CD4-positive, alpha-beta T cell (primary cell): ENCODE measurements around the gene ZSCAN5A. TPM values are rescaled to one million over a fixed set of nuclear protein-coding genes. Genes with fewer than 3 reads are reported as not detected.
"Not testable (repeated sequence)": the region's sequence is repeated elsewhere in the genome, so short reads cannot be mapped to it uniquely, and the experiment has no call there.

Experiments
- ATAC-seq: fragments of 200-7000 bp; cut with Tn5 transposase; one replicate; pipeline ENCODE4 v1.10.0; 2022; ENCODE audit warnings: mild to moderate bottlenecking; ENCODE audit not compliant: poor library complexity
- CTCF ChIA-PET: fragments of 350-600 bp; sonication (Branson Sonifier 250); formaldehyde crosslinking; loops from one replicate; lab custom pipeline; 2021; ENCODE audit warnings: antibody characterized with exemption, inconsistent platforms; lab: Charles Lee
- POLR2A ChIA-PET: fragments of 350-600 bp; sonication (Branson Sonifier 250); formaldehyde crosslinking; loops from one replicate; lab custom pipeline; 2021; ENCODE audit warnings: antibody characterized with exemption, inconsistent platforms; lab: Charles Lee
- DNase-seq, 14 experiments: peaks; one replicate each; pipeline ENCODE4 v3.0.0-alpha.2; 2013 to 2020; ENCODE audit warnings: mixed read lengths in 2 of 14
- H3K27ac ChIP-seq, 2 donors: one replicate each; pipeline versions ENCODE4 v1.5.1 to v1.7.0; 2013; ENCODE audit warnings: low read length in 2 of 2, low read depth in 1 of 2, mild to moderate bottlenecking in 1 of 2
- H3K27me3 ChIP-seq, 2 experiments: 1 replicate in 1 of 2; 2 replicates in 1 of 2; pipeline versions ENCODE4 v1.6.1 to v1.7.0; 2013; ENCODE audit warnings: low read length in 2 of 2, control low read depth in 1 of 2, mild to moderate bottlenecking in 1 of 2, moderate library complexity in 1 of 2; ENCODE audit not compliant: insufficient read depth in 2 of 2, control insufficient read depth in 1 of 2
- H3K36me3 ChIP-seq: one replicate; pipeline ENCODE4 v1.6.1; 2013; ENCODE audit warnings: low read length, control low read depth; ENCODE audit not compliant: insufficient read depth
- H3K4me1 ChIP-seq: one replicate; pipeline ENCODE4 v1.6.1; 2013; ENCODE audit warnings: low read length, control low read depth; ENCODE audit not compliant: insufficient read depth
- H3K4me3 ChIP-seq: one replicate; pipeline ENCODE4 v1.5.1; 2013; ENCODE audit warnings: mild to moderate bottlenecking, low read length, moderate library complexity
- H3K9me3 ChIP-seq, 2 experiments: 1 replicate in 1 of 2; 2 replicates in 1 of 2; pipeline versions ENCODE4 v1.6.1 to v1.7.0; 2013; ENCODE audit warnings: low read length in 2 of 2, mild to moderate bottlenecking in 2 of 2, control low read depth in 1 of 2, moderate library complexity in 1 of 2; ENCODE audit not compliant: control insufficient read depth in 1 of 2, insufficient read depth in 1 of 2
- H3K27ac Mint-ChIP-seq: one replicate; pipeline ENCODE4 v1.8.0; 2020; ENCODE audit warnings: mixed read lengths
- H3K27me3 Mint-ChIP-seq: one replicate; pipeline ENCODE4 v1.8.0; 2021; ENCODE audit warnings: mixed read lengths
- H3K36me3 Mint-ChIP-seq: one replicate; pipeline ENCODE4 v1.8.0; 2021; ENCODE audit warnings: low read depth, mixed read lengths
- H3K4me1 Mint-ChIP-seq: one replicate; pipeline ENCODE4 v1.8.0; 2021; ENCODE audit warnings: low read depth, mixed read lengths
- H3K4me3 Mint-ChIP-seq: one replicate; pipeline ENCODE4 v1.8.0; 2020; ENCODE audit warnings: mild to moderate bottlenecking, mixed read lengths
- H3K9me3 Mint-ChIP-seq: one replicate; pipeline ENCODE4 v1.8.0; 2020; ENCODE audit warnings: mixed read lengths
- intact Hi-C, 2 experiments: fragments of 100-400 bp; cut with DNase I in 1 of 2; cut with micrococcal nuclease in 1 of 2; formaldehyde crosslinking; loops; one replicate each; pipeline versions ENCODE4 v1.15.1 to v1.9.0; 2023 to 2025; cut with DNase I, micrococcal nuclease
- total RNA-seq, 174 experiments: library from RNA in 2 of 174; stranded (reverse) in 2 of 174; gene quantifications; one replicate each; pipeline ENCODE4 v1.2.3 and lab custom pipeline; 2021 to 2026
- TF ChIP-seq, protein P1 (sequence below): fragments of 200-600 bp; IDR thresholded peaks from one replicate; pipeline ENCODE4 v1.8.0; 2022; ENCODE audit warnings: antibody characterized with exemption, mild to moderate bottlenecking

The ZSCAN5A gene
- total RNA-seq, 2 experiments from 2014 or later = 3.3 to 4.4 TPM

DNA sequence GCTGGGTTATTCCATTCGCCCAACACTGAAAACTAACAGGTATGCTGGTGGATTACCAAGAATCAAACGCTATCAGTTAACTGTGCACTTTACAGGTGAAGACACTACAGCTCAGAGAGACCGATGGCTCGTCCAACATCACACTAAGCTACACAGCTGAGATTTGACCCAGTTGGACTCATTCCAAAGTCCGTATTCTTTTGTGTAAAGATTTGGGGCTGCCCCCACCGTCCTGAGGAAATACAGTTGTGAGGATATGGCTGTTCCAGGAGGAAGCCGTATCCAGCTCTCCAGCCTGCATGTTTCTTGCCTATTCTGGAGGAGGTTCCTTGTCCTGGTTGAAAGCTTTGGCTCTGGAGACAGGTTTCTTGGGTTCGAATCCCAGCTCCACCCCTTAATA lies 4.2 kb downstream of the ZSCAN5A start:
- H3K27me3 ChIP-seq = no peaks in the 10 kb centered on the region
- ATAC-seq = no peak
- H3K4me1 Mint-ChIP-seq = peaks cover 34% of the 10 kb centered on the region

GRCh38 chr19:56309511-56310185 lies 5.0 kb downstream of the ZSCAN5A start:
- peak; percentile 7 to 74 (median 36) for DNase-seq
- Mint-ChIP-seq H3K9me3 (no peaks in the 10 kb centered on the region), H3K27me3 (no peaks in the 10 kb centered on the region), H3K4me3 (peak overlapping the region; percentile 51), H3K36me3 (peaks cover 37% of the 10 kb centered on the region), H3K4me1 (peaks cover 28% of the 10 kb centered on the region), H3K27ac (peak overlapping the region; percentile 24)
- CTCF ChIA-PET = interaction anchor here (0.6 to 1.2 kb wide), 6 partner anchors 18 to 194 kb away, joined by 3 to 5 read pairs (median 4); partner anchors contain the start of gene ZNF444
- POLR2A ChIA-PET = no interaction called here
- Histone ChIP-seq H3K4me1 (peaks cover 6% of the 10 kb centered on the region), H3K27ac (no peak overlapping the region), H3K9me3 (no peaks in the 10 kb centered on the region), H3K27me3 (no peaks in the 10 kb centered on the region), H3K4me3 (no peak overlapping the region), H3K36me3 (peaks cover 7% of the 10 kb centered on the region)
- intact Hi-C loops = loop anchor here in 1 of 2 experiments (5.0 to 10.0 kb wide), 6 partner anchors 363 to 1845 kb away; partner anchors contain the start of genes EPN1, PPP6R1, ZNF329 and ZNF628
- peak; percentile 41 for ATAC-seq
- TF ChIP-seq, protein P1, sequence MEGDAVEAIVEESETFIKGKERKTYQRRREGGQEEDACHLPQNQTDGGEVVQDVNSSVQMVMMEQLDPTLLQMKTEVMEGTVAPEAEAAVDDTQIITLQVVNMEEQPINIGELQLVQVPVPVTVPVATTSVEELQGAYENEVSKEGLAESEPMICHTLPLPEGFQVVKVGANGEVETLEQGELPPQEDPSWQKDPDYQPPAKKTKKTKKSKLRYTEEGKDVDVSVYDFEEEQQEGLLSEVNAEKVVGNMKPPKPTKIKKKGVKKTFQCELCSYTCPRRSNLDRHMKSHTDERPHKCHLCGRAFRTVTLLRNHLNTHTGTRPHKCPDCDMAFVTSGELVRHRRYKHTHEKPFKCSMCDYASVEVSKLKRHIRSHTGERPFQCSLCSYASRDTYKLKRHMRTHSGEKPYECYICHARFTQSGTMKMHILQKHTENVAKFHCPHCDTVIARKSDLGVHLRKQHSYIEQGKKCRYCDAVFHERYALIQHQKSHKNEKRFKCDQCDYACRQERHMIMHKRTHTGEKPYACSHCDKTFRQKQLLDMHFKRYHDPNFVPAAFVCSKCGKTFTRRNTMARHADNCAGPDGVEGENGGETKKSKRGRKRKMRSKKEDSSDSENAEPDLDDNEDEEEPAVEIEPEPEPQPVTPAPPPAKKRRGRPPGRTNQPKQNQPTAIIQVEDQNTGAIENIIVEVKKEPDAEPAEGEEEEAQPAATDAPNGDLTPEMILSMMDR = peak; percentile 54

More for the DNA sequence above, 4.2 kb downstream of the ZSCAN5A start:
- Mint-ChIP-seq H3K9me3 (no peaks in the 10 kb centered on the region), H3K4me3 (no peak overlapping the region), H3K27me3 (no peaks in the 10 kb centered on the region), H3K36me3 (peaks cover 35% of the 10 kb centered on the region), H3K27ac (no peak overlapping the region)
- DNase-seq = no peak
- Histone ChIP-seq H3K27ac (no peak overlapping the region), H3K9me3 (no peaks in the 10 kb centered on the region), H3K4me1 (peaks cover 9% of the 10 kb centered on the region), H3K36me3 (peaks cover 7% of the 10 kb centered on the region), H3K4me3 (no peak overlapping the region)
- ChIA-PET CTCF (interaction anchor here (1.2 kb wide), 1 partner anchor 170 kb away, joined by 4 read pairs; the partner anchor contains the start of gene ZNF444), POLR2A (no interaction called here)
- intact Hi-C loops = loop anchor here in 1 of 2 experiments (5.0 to 10.0 kb wide), 6 partner anchors 362 to 1844 kb away; partner anchors contain the start of genes EPN1, PPP6R1, ZNF329 and ZNF628
- TF ChIP-seq, protein P1 = no peak

DNA sequence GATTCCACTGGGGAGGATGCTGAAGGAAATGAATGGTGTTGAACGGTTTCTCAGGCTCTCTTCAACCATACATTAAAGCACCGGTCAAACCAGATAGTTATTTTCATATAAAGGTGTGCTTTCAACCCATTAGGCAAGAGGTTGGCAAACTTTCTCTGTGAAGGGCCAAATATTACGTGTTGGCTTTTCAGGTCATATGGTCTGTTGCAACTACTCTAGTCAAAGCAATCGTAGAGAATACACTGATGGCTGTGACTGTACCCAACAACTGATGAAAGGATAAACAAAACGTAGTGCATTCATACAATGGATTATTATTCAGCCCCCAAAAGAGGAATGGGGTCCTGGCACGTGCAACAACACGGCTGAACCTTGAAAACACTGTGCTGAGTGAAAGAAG lies 5.8 kb downstream of the ZSCAN5A start:
- ATAC-seq (no peak), DNase-seq (no peak)
- H3K36me3 Mint-ChIP-seq = peaks cover 38% of the 10 kb centered on the region
- no peaks in the 10 kb centered on the region for H3K27me3 ChIP-seq
- no peaks in the 10 kb centered on the region for H3K27me3 Mint-ChIP-seq
- H3K4me3 Mint-ChIP-seq = no peak overlapping the region
- no peak overlapping the region for H3K27ac Mint-ChIP-seq
- intact Hi-C loops = no loop called here
- peaks cover 23% of the 10 kb centered on the region for H3K4me1 Mint-ChIP-seq
- TF ChIP-seq, protein P1 = no peak
- peaks cover 8% of the 10 kb centered on the region for H3K36me3 ChIP-seq
- H3K9me3 Mint-ChIP-seq = no peaks in the 10 kb centered on the region
- no peak overlapping the region for H3K27ac ChIP-seq
- no peak overlapping the region for H3K4me3 ChIP-seq
- H3K4me1 ChIP-seq = peaks cover 2% of the 10 kb centered on the region
- H3K9me3 ChIP-seq = no peaks in the 10 kb centered on the region
- POLR2A ChIA-PET = no interaction called here
- CTCF ChIA-PET = no interaction called here

DNA sequence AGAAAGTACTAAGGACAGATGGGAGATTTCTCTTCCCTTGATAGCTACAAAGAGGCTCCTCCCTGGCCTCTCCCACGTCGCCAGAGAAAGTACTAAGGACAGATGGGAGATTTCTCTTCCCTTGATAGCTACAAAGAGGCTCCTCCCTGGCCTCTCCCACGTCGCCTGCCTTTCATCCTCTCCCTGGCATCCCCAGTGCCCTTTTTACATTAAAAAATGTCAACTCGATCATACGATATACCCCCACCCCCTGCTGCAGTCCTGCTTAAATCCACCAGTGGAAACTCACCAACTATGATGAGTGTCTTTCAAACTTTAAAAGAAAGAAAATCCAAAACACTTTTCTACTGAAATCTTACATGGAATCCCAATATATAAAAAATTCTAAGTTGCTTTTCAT lies 7.6 kb downstream of the ZSCAN5A start:
- peaks cover 11% of the 10 kb centered on the region for H3K36me3 ChIP-seq
- Mint-ChIP-seq H3K36me3 (peaks cover 37% of the 10 kb centered on the region), H3K4me1 (peaks cover 16% of the 10 kb centered on the region)
- DNase-seq, ATAC-seq, H3K4me3 Mint-ChIP-seq, H3K4me3 ChIP-seq, H3K9me3 ChIP-seq, H3K27me3 ChIP-seq, POLR2A ChIA-PET, H3K27ac Mint-ChIP-seq, H3K27me3 Mint-ChIP-seq, H3K9me3 Mint-ChIP-seq, H3K4me1 ChIP-seq, CTCF ChIA-PET, intact Hi-C loops, H3K27ac ChIP-seq: not testable (repeated sequence)
